DND-41 (cell line): ENCODE data around the gene FANCE.

Source experiments
- ATAC-seq: fragments of 200-7000 bp; cut with Tn5 transposase; 3 replicates; pipeline ENCODE4 v1.9.1; 2021; ENCODE audit warnings: low read depth; ENCODE audit not compliant: insufficient read depth
- DNase-seq: peaks from one replicate; pipeline ENCODE4 v3.0.0-alpha.2; 2020
- H2AFZ ChIP-seq: 2 replicates; pipeline ENCODE4 v1.6.0; 2012; ENCODE audit warnings: low read depth, low read length
- H3K27ac ChIP-seq: 2 replicates; pipeline ENCODE4 v1.5.1; 2012; ENCODE audit warnings: low read length, inconsistent platforms
- H3K27me3 ChIP-seq: fragments of 200-600 bp; sonication (generic); 2 replicates; pipeline ENCODE4 v1.6.0; 2012; ENCODE audit warnings: low read length, mild to moderate bottlenecking, inconsistent platforms; ENCODE audit not compliant: insufficient read depth, poor library complexity
- H3K36me3 ChIP-seq: 2 replicates; pipeline ENCODE4 v1.5.1; 2012; ENCODE audit warnings: low read length, inconsistent platforms; ENCODE audit not compliant: insufficient read depth
- H3K4me1 ChIP-seq: 2 replicates; pipeline ENCODE4 v1.5.1; 2012; ENCODE audit warnings: mild to moderate bottlenecking, low read length; ENCODE audit not compliant: insufficient read depth
- H3K4me2 ChIP-seq: 2 replicates; pipeline ENCODE4 v1.6.0; 2012; ENCODE audit warnings: mild to moderate bottlenecking, moderate library complexity, low read length, inconsistent platforms; ENCODE audit not compliant: insufficient read depth
- H3K4me3 ChIP-seq, 2 experiments: fragments of 200-600 bp in 1 of 2; shearing (Covaris generic) in 1 of 2; 2 replicates each; pipeline ENCODE4 v1.5.1; 2012 to 2016; ENCODE audit warnings: inconsistent platforms in 2 of 2, low read length in 2 of 2, mild to moderate bottlenecking in 2 of 2, low read depth in 1 of 2, moderate library complexity in 1 of 2
- H3K79me2 ChIP-seq: 2 replicates; pipeline ENCODE4 v1.6.0; 2012; ENCODE audit warnings: low read length, inconsistent platforms; ENCODE audit not compliant: insufficient read depth
- H3K9ac ChIP-seq: 2 replicates; pipeline ENCODE4 v1.6.0; 2012; ENCODE audit warnings: low read depth, mild to moderate bottlenecking, inconsistent platforms, low read length, moderate library complexity
- H3K9me3 ChIP-seq: 2 replicates; pipeline ENCODE4 v1.5.1; 2012; ENCODE audit warnings: low read length, moderate library complexity, mild to moderate bottlenecking, inconsistent platforms; ENCODE audit not compliant: insufficient read depth, severe bottlenecking
- H4K20me1 ChIP-seq: 2 replicates; pipeline ENCODE4 v1.6.0; 2012; ENCODE audit warnings: low read length; ENCODE audit not compliant: insufficient read depth
- EZH2 ChIP-seq: IDR thresholded peaks from 3 replicates; pipeline ENCODE4 v1.6.1; 2012; ENCODE audit warnings: borderline replicate concordance, low read depth, mild to moderate bottlenecking, moderate library complexity, low read length, inconsistent platforms; ENCODE audit not compliant: severe bottlenecking
- TF ChIP-seq, protein P1 (sequence below): IDR thresholded peaks from 2 replicates; pipeline ENCODE4 v1.5.1; 2012; ENCODE audit warnings: borderline replicate concordance, low read length, moderate library complexity, mild to moderate bottlenecking; ENCODE audit not compliant: poor library complexity, severe bottlenecking; ENCODE audit errors: extremely low read depth

Gene FANCE

GRCh38 chr6:35427851-35428321, 24.3 kb upstream of the FANCE start:
- H3K79me2 ChIP-seq, result no peaks in the 10 kb centered on the region
- ATAC-seq, result no peak
- no peak overlapping the region for H3K9ac ChIP-seq
- H3K27me3 ChIP-seq, result no peaks in the 10 kb centered on the region
- H3K9me3 ChIP-seq, result peaks cover 15% of the 10 kb centered on the region
- no peaks in the 10 kb centered on the region for H4K20me1 ChIP-seq
- TF ChIP-seq, protein P1, sequence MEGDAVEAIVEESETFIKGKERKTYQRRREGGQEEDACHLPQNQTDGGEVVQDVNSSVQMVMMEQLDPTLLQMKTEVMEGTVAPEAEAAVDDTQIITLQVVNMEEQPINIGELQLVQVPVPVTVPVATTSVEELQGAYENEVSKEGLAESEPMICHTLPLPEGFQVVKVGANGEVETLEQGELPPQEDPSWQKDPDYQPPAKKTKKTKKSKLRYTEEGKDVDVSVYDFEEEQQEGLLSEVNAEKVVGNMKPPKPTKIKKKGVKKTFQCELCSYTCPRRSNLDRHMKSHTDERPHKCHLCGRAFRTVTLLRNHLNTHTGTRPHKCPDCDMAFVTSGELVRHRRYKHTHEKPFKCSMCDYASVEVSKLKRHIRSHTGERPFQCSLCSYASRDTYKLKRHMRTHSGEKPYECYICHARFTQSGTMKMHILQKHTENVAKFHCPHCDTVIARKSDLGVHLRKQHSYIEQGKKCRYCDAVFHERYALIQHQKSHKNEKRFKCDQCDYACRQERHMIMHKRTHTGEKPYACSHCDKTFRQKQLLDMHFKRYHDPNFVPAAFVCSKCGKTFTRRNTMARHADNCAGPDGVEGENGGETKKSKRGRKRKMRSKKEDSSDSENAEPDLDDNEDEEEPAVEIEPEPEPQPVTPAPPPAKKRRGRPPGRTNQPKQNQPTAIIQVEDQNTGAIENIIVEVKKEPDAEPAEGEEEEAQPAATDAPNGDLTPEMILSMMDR, result no peak
- no peak for TF ChIP-seq EZH2
- no peak for DNase-seq
- H3K4me2 ChIP-seq, result no peak overlapping the region
- H3K27ac ChIP-seq, result no peak overlapping the region
- no peak overlapping the region for H2AFZ ChIP-seq
- H3K4me1 ChIP-seq, result no peaks in the 10 kb centered on the region
- H3K36me3 ChIP-seq, result peaks cover 26% of the 10 kb centered on the region
- H3K4me3 ChIP-seq, result no peak overlapping the region

DNA sequence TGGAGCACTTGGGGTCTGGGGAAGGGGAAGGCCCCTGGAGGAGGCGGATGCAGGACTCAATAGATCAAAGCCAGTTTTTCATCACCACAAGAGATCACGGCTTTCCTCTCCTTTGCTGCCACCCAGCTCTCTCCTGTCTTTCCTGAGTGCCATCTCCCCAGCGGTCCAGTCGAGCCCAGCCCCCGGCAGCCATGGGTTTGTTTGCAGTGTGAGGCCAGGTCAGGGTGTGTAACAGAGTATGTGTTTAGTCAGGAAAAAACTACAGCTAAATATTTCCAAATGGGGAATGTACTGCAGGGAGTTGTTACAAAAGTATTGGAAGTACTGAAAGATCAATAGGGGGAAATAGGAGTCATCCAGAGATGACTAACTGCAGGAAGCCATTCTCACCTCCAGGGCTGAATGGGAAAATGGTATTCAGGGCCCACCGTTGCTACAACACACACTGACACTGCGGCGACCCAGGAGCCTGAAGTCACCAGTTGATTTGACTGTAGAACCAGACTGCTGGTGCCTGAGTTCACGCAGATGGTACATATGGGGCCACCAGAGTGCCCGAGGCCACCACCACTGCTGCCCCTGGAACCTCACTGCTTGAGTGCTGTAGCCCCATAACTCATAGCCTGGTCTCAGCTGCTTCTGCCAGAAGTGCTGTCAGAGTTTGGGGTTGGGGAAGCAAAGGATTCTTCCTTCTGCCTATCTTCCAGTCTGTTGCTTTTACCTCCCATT, 23.6 kb upstream of the FANCE start:
- no peaks in the 10 kb centered on the region for H3K27me3 ChIP-seq
- ATAC-seq, result no peak
- peaks cover 26% of the 10 kb centered on the region for H3K36me3 ChIP-seq
- H2AFZ ChIP-seq, result no peak overlapping the region
- H3K27ac ChIP-seq, result no peak overlapping the region
- peaks cover 15% of the 10 kb centered on the region for H3K9me3 ChIP-seq
- no peak overlapping the region for H3K4me2 ChIP-seq
- no peaks in the 10 kb centered on the region for H3K79me2 ChIP-seq
- no peak overlapping the region for H3K4me3 ChIP-seq
- H3K9ac ChIP-seq, result no peak overlapping the region
- DNase-seq, result no peak
- H3K4me1 ChIP-seq, result no peaks in the 10 kb centered on the region
- TF ChIP-seq, protein P1, result no peak
- no peak for TF ChIP-seq EZH2
- H4K20me1 ChIP-seq, result no peaks in the 10 kb centered on the region

DNA sequence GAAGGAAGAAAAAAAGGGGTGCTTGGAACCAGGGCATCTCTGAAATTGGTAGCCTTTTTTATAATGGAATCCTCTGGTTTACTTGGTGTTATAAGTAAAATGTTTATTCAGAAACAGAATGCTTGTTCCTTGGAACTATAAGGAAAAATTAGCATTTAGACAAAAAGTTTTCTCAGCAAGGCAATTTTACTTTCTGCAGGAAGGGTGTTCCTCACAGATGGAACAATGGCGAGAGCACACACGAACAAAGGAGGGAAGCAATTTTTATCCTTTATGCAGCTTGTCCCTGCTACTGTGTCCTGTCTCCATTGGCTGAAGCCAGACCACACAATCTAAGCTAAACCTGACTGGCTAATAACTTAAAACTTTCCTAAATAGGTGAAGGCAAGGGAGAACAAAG, 22.7 kb upstream of the FANCE start:
- H3K4me2 ChIP-seq, result no peak overlapping the region
- H3K36me3 ChIP-seq, result peaks cover 19% of the 10 kb centered on the region; the same call in 1 of the 2 replicates
- H3K4me3 ChIP-seq, result no peak overlapping the region
- DNase-seq (no peak), ATAC-seq (no peak)
- peaks cover 15% of the 10 kb centered on the region for H3K9me3 ChIP-seq
- TF ChIP-seq, protein P1, result no peak
- TF ChIP-seq EZH2, result no peak
- H3K9ac ChIP-seq, result no peak overlapping the region
- H3K79me2 ChIP-seq, result no peaks in the 10 kb centered on the region
- H3K27me3 ChIP-seq, result no peaks in the 10 kb centered on the region
- H2AFZ ChIP-seq, result no peak overlapping the region
- no peaks in the 10 kb centered on the region for H4K20me1 ChIP-seq
- H3K4me1 ChIP-seq, result no peaks in the 10 kb centered on the region
- no peak overlapping the region for H3K27ac ChIP-seq
